ENCODE results near the gene PLEKHA6. TPM values are rescaled to one million over a fixed set of nuclear protein-coding genes. Genes with fewer than 3 reads are reported as not detected.

The PLEKHA6 gene
- total and polyA plus RNA-seq, 2 experiments from 2014 or later: 2.8 to 6.2 TPM

DNA sequence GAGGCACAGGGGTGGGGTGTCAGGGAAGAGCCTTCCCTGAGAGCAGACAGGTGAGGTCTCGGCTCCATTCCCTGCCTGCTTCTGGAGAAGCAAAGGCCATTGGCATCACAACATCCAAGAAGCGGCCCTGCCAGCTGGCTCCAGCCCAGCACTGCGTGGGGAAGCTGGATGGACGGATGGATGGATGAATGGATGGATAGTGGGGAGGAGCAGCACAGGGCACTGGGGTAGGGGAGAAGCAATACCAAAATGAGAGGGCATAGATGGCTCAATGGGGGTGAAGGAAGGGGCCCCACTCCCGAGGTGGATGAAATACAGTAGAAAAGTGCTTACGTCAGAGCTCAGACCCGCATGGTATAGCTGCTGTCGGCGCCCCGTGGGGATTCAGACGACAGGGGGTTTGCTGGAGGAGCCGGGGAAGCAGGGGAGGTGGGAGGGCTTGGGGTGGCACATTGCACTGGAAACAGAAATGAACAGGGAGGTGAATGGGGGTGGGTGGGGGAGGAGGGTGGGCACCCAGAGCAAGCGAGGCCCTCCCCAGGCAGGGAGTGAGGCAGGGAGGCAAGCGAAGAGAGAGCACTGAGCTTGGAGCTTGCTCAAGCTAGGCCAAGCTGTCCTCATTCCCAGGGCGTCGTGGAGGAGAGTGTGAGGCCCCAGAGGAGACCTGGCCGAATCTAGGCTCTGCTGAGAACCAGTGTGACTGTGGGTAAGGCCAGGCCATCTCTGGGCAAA is 136.4 kb downstream of the PLEKHA6 start:
- no peak overlapping the region for H3K4me3 ChIP-seq

DNA sequence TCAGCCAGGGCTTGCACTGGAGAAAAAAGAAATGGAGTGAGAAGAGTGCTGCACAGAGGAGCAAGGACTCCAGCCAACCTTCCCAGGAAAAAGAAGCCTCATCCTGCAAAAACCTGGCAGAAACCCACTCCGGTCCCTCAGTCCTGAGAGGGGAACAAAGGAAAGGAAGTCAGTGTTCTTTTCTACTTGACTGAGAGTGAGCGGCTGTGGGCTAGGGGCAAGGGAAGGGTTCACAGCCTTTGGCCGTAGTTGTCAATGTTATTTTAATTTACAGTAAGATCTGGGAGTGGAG is 137.0 kb downstream of the PLEKHA6 start:
- Histone ChIP-seq H2AFZ (no peak overlapping the region), H3K36me3 (ENCODE audit: insufficient read depth) (no peaks in the 10 kb centered on the region), H3K4me3 (no peak overlapping the region), H3K79me2 (replicated peaks; ENCODE audit: insufficient read depth) (no peaks in the 10 kb centered on the region), H3F3A (replicated peaks; ENCODE audit: low read depth) (no peaks in the 10 kb centered on the region), H3K4me2 (no peak overlapping the region), H3K27me3 (ENCODE audit: insufficient read depth) (no peaks in the 10 kb centered on the region), H3K4me1 (ENCODE audit: insufficient read depth) (no peaks in the 10 kb centered on the region), H3K27ac (ENCODE audit: low read depth) (no peak overlapping the region), H3K9me2 (ENCODE audit: insufficient read depth) (no peaks in the 10 kb centered on the region), H4K20me1 (replicated peaks; ENCODE audit: insufficient read depth) (no peaks in the 10 kb centered on the region)
- DNase-seq (ENCODE audit: low spot score) (no peak), ATAC-seq (no peak)
- peaks cover 19% of the 10 kb centered on the region; the same call in 2 of the 3 replicates for H3K4me1 Mint-ChIP-seq
- H3K9me3 Mint-ChIP-seq: no peaks in the 10 kb centered on the region
- H3K36me3 Mint-ChIP-seq (ENCODE audit: low read depth): peaks cover 7% of the 10 kb centered on the region; the same call in 1 of the 3 replicates
- H3K27me3 Mint-ChIP-seq (ENCODE audit: insufficient read depth, low read depth, poor library complexity): peaks cover 3% of the 10 kb centered on the region
- H3K27ac Mint-ChIP-seq: no peak overlapping the region
- TF ChIP-seq POLR2AphosphoS5 (IDR thresholded peaks at IDR 0.05; ENCODE audit: low read depth): no peak
- TF ChIP-seq STAT1 (IDR thresholded peaks at IDR 0.05; ENCODE audit: unreplicated experiment): no peak
- H3K4me3 Mint-ChIP-seq: no peak overlapping the region

More for the DNA sequence above, 136.4 kb downstream of the PLEKHA6 start:
- Histone ChIP-seq H3K9me2 (ENCODE audit: insufficient read depth) (no peaks in the 10 kb centered on the region), H3K27ac (ENCODE audit: low read depth) (no peak overlapping the region), H3K36me3 (ENCODE audit: insufficient read depth) (no peaks in the 10 kb centered on the region), H3K4me1 (ENCODE audit: insufficient read depth) (no peaks in the 10 kb centered on the region), H3K4me2 (no peak overlapping the region), H4K20me1 (replicated peaks; ENCODE audit: insufficient read depth) (no peaks in the 10 kb centered on the region), H2AFZ (no peak overlapping the region), H3K79me2 (replicated peaks; ENCODE audit: insufficient read depth) (no peaks in the 10 kb centered on the region), H3F3A (replicated peaks; ENCODE audit: low read depth) (no peaks in the 10 kb centered on the region), H3K27me3 (ENCODE audit: insufficient read depth) (no peaks in the 10 kb centered on the region)
- no peak for DNase-seq (ENCODE audit: low spot score)
- TF ChIP-seq STAT1 (IDR thresholded peaks at IDR 0.05; ENCODE audit: unreplicated experiment) (no peak), JUNB (IDR thresholded peaks at IDR 0.05; ENCODE audit: unreplicated experiment) (no peak), NANOG (IDR thresholded peaks at IDR 0.05; ENCODE audit: borderline replicate concordance) (no peak), ZNF114 (CRISPR knock-in tag; IDR thresholded peaks at IDR 0.05) (no peak), EZH2 (IDR thresholded peaks at IDR 0.05; ENCODE audit: low read depth, unreplicated experiment) (no peak), POLR2AphosphoS5 (IDR thresholded peaks at IDR 0.05; ENCODE audit: low read depth) (no peak), CREB1 (CRISPR knock-in tag; IDR thresholded peaks at IDR 0.05; ENCODE audit: low read depth) (no peak), ZNF331 (CRISPR knock-in tag; IDR thresholded peaks at IDR 0.05; ENCODE audit: low read depth) (no peak)
- no peaks in the 10 kb centered on the region for H3K9me3 Mint-ChIP-seq
- ATAC-seq: no peak
- no peak overlapping the region for H3K27ac Mint-ChIP-seq
- peaks cover 19% of the 10 kb centered on the region; the same call in 2 of the 3 replicates for H3K4me1 Mint-ChIP-seq
- H3K4me3 Mint-ChIP-seq: no peak overlapping the region
- peaks cover 3% of the 10 kb centered on the region for H3K27me3 Mint-ChIP-seq (ENCODE audit: insufficient read depth, low read depth, poor library complexity)
- H3K36me3 Mint-ChIP-seq (ENCODE audit: low read depth): peaks cover 10% of the 10 kb centered on the region; the same call in 1 of the 3 replicates

DNA sequence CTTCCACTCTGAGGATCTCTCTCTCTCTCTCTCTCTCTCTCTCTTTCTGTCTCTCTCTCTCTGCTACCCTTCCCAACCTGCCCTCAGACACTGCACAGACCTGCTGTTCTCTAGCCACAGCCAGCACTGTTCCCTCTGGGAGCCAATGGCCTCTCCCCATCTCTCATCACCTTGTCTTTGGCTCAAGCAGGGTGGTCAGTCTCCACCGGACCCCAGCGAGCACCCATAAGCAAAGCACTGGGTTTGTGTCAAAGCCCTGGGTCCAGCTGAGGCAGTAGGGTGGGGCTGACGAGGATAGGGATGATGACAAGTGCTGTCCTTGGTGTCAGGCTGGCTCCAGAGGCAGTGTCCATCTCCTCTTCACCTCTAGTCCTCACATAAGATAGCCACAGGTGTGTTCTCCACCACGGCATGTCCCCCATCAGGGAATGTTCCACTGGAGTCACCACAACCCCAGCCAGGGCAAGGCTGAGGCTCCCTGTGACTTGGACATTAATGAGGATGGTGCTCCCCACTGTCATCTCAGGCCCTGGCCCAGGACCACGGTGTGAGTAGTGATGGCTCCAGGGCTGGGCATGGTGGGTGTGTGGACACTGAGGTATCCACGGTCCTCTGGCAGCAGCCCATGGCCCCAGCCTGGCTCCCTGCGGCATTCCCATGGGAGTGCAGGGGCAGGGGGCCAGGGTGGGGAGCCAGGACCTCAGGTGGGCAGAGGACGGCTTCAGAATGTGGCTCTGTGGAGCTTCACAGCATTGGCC is 137.5 kb downstream of the PLEKHA6 start:
- Mint-ChIP-seq H3K9me3 (no peaks in the 10 kb centered on the region), H3K27me3 (ENCODE audit: insufficient read depth, low read depth, poor library complexity) (peaks cover 3% of the 10 kb centered on the region), H3K36me3 (ENCODE audit: low read depth) (peaks cover 5% of the 10 kb centered on the region; the same call in 1 of the 3 replicates), H3K4me3 (no peak overlapping the region), H3K4me1 (peaks cover 18% of the 10 kb centered on the region; the same call in 2 of the 3 replicates), H3K27ac (no peak overlapping the region)
- DNase-seq (ENCODE audit: low spot score): no peak
- H3F3A ChIP-seq (replicated peaks; ENCODE audit: low read depth): no peaks in the 10 kb centered on the region
- no peak overlapping the region for H3K4me3 ChIP-seq
- H2AFZ ChIP-seq: no peak overlapping the region
- H3K36me3 ChIP-seq (ENCODE audit: insufficient read depth): no peaks in the 10 kb centered on the region
- no peak for ATAC-seq
- no peaks in the 10 kb centered on the region for H3K27me3 ChIP-seq (ENCODE audit: insufficient read depth)
- no peaks in the 10 kb centered on the region for H4K20me1 ChIP-seq (replicated peaks; ENCODE audit: insufficient read depth)
- H3K9me2 ChIP-seq (ENCODE audit: insufficient read depth): no peaks in the 10 kb centered on the region
- no peaks in the 10 kb centered on the region for H3K4me1 ChIP-seq (ENCODE audit: insufficient read depth)
- no peak overlapping the region for H3K27ac ChIP-seq (ENCODE audit: low read depth)
- no peaks in the 10 kb centered on the region for H3K79me2 ChIP-seq (replicated peaks; ENCODE audit: insufficient read depth)
- H3K4me2 ChIP-seq: no peak overlapping the region
- TF ChIP-seq EZH2 (IDR thresholded peaks at IDR 0.05; ENCODE audit: low read depth, unreplicated experiment) (no peak), EZH2phosphoT487 (IDR thresholded peaks at IDR 0.05; ENCODE audit: unreplicated experiment) (no peak), POLR2AphosphoS5 (IDR thresholded peaks at IDR 0.05; ENCODE audit: low read depth) (no peak)
- TF ChIP-seq, protein P1, sequence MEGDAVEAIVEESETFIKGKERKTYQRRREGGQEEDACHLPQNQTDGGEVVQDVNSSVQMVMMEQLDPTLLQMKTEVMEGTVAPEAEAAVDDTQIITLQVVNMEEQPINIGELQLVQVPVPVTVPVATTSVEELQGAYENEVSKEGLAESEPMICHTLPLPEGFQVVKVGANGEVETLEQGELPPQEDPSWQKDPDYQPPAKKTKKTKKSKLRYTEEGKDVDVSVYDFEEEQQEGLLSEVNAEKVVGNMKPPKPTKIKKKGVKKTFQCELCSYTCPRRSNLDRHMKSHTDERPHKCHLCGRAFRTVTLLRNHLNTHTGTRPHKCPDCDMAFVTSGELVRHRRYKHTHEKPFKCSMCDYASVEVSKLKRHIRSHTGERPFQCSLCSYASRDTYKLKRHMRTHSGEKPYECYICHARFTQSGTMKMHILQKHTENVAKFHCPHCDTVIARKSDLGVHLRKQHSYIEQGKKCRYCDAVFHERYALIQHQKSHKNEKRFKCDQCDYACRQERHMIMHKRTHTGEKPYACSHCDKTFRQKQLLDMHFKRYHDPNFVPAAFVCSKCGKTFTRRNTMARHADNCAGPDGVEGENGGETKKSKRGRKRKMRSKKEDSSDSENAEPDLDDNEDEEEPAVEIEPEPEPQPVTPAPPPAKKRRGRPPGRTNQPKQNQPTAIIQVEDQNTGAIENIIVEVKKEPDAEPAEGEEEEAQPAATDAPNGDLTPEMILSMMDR (conservative IDR thresholded peaks at IDR 0.05; ENCODE audit: low read depth in 2 of 2): no peak

Data from GM23338 (cell line).